Muscle of leg (tissue), 11 donors: ENCODE measurements around the gene ZRANB3. TPM values are rescaled to one million over a fixed set of nuclear protein-coding genes. Genes with fewer than 3 reads are reported as not detected.
"Not testable (repeated sequence)": the region's sequence is repeated elsewhere in the genome, so short reads cannot be mapped to it uniquely, and the experiment has no call there.

ENCODE experiments used
- DNase-seq: peaks from one replicate; pipeline ENCODE4 v3.0.0; 2013
- H3K27ac ChIP-seq: one replicate; pipeline ENCODE4 v1.5.1; 2013; ENCODE audit warnings: mild to moderate bottlenecking, low read length, control low read depth
- H3K27me3 ChIP-seq: one replicate; pipeline ENCODE4 v1.6.1; 2013; ENCODE audit warnings: low read length; ENCODE audit not compliant: control insufficient read depth, insufficient read depth
- H3K36me3 ChIP-seq: one replicate; pipeline ENCODE4 v1.6.1; 2013; ENCODE audit warnings: low read length; ENCODE audit not compliant: control insufficient read depth, insufficient read depth
- H3K4me1 ChIP-seq: one replicate; pipeline ENCODE4 v1.6.1; 2013; ENCODE audit warnings: low read length; ENCODE audit not compliant: control insufficient read depth, insufficient read depth
- H3K4me3 ChIP-seq: one replicate; pipeline ENCODE4 v1.5.1; 2013; ENCODE audit warnings: low read length, control low read depth
- H3K9me3 ChIP-seq: replicated peaks from 2 replicates; pipeline ENCODE4 v1.6.1; 2013; ENCODE audit warnings: low read depth, low read length; ENCODE audit not compliant: control insufficient read depth
- WGBS: methylation state at CpG from one replicate; pipeline ENCODE4 v1.1.5; 2013; ENCODE audit warnings: missing lambda C conversion rate; ENCODE audit not compliant: insufficient coverage; 5-methylcytosine and 5-hydroxymethylcytosine counted together
- polyA plus RNA-seq, 8 donors: library from polyadenylated mRNA; unstranded; fragments of 120-200 nt; gene quantifications; one replicate each; pipeline versions ENCODE4 v1.2.1 to v1.2.3, GENCODE V29; 2013; ENCODE audit warnings: inconsistent platforms in 1 of 8, low replicate concordance in 1 of 8; ENCODE audit not compliant: insufficient read length in 8 of 8, insufficient read depth in 1 of 8
- total RNA-seq: library from RNA; stranded (reverse); fragments of 120-200 nt; gene quantifications from one replicate; pipeline ENCODE4 v1.2.4, GENCODE V29; 2013

Gene ZRANB3
- total and polyA plus RNA-seq, 9 donors = 4.9 to 9.1 (median 6.5) TPM

GRCh38 chr2:135096665-135097446 lies 434.2 kb downstream of the ZRANB3 start:
- no peak overlapping the region for H3K27ac ChIP-seq
- H3K9me3 ChIP-seq = no peaks in the 10 kb centered on the region
- WGBS = 57% methylated on average over 1 of the region's 4 CpGs
- H3K4me1 ChIP-seq = no peaks in the 10 kb centered on the region
- H3K27me3 ChIP-seq = no peaks in the 10 kb centered on the region
- H3K36me3 ChIP-seq = peaks cover 6% of the 10 kb centered on the region
- H3K4me3 ChIP-seq = no peak overlapping the region
- no peak for DNase-seq

- H3K9me3 ChIP-seq = no peaks in the 10 kb centered on the region
- H3K4me1 ChIP-seq = no peaks in the 10 kb centered on the region
- H3K27me3 ChIP-seq = no peaks in the 10 kb centered on the region
- DNase-seq = no peak
- no CpG with 5 or more reads among the region's 3 CpGs for WGBS
- H3K36me3 ChIP-seq = peaks cover 6% of the 10 kb centered on the region
- no peak overlapping the region for H3K4me3 ChIP-seq
- H3K27ac ChIP-seq = no peak overlapping the region
These were observed 435.4 kb downstream of the ZRANB3 start for GRCh38 chr2:135095591-135095990.

GRCh38 chr2:135094508-135094907 lies 436.5 kb downstream of the ZRANB3 start:
- Histone ChIP-seq H3K27me3 (no peaks in the 10 kb centered on the region), H3K4me1 (no peaks in the 10 kb centered on the region), H3K27ac (no peak overlapping the region), H3K36me3 (peaks cover 6% of the 10 kb centered on the region), H3K4me3 (no peak overlapping the region), H3K9me3 (no peaks in the 10 kb centered on the region)
- no peak for DNase-seq
- whole genome bisulfite sequencing = 83% methylated on average over 1 of the region's 2 CpGs

- Histone ChIP-seq H3K4me3 (no peak overlapping the region), H3K9me3 (peaks cover 4% of the 10 kb centered on the region), H3K36me3 (peaks cover 6% of the 10 kb centered on the region), H3K4me1 (no peaks in the 10 kb centered on the region), H3K27me3 (no peaks in the 10 kb centered on the region), H3K27ac (no peak overlapping the region)
- WGBS = no CpG with 5 or more reads among the region's 3 CpGs
- no peak for DNase-seq
These were observed 437.2 kb downstream of the ZRANB3 start for GRCh38 chr2:135093670-135094330.

GRCh38 chr2:135093193-135093592 lies 437.8 kb downstream of the ZRANB3 start:
- H3K27ac ChIP-seq = no peak overlapping the region
- no peak for DNase-seq
- peaks cover 6% of the 10 kb centered on the region for H3K9me3 ChIP-seq
- H3K4me3 ChIP-seq = no peak overlapping the region
- no peaks in the 10 kb centered on the region for H3K27me3 ChIP-seq
- no peaks in the 10 kb centered on the region for H3K4me1 ChIP-seq
- peaks cover 6% of the 10 kb centered on the region for H3K36me3 ChIP-seq

- WGBS = no CpG with 5 or more reads among the region's 1 CpG
- Histone ChIP-seq H3K4me1 (no peaks in the 10 kb centered on the region), H3K36me3 (peaks cover 6% of the 10 kb centered on the region), H3K9me3 (peaks cover 6% of the 10 kb centered on the region), H3K27ac (no peak overlapping the region), H3K4me3 (no peak overlapping the region), H3K27me3 (no peaks in the 10 kb centered on the region)
- no peak for DNase-seq
These were observed 439.3 kb downstream of the ZRANB3 start for GRCh38 chr2:135091681-135092080.

- not testable (repeated sequence) for H3K27me3 ChIP-seq, H3K4me1 ChIP-seq, H3K36me3 ChIP-seq, H3K27ac ChIP-seq, H3K4me3 ChIP-seq, DNase-seq
- peaks cover 10% of the 10 kb centered on the region for H3K9me3 ChIP-seq
- 100% methylated on average over 2 of the region's 4 CpGs for WGBS
These were observed 441.4 kb downstream of the ZRANB3 start for GRCh38 chr2:135089597-135089996.

Other genes with a start within 250 kb of the ZRANB3 start
- gene R3HDM1, start 266 bp upstream of the ZRANB3 start, total RNA-seq = 10.4 TPM
- gene R3HDM1, start 266 bp upstream of the ZRANB3 start, polyA plus RNA-seq = 10 to 100 TPM; 21.4 to 29.7 (median 24.1) TPM
- gene UBXN4, start 210.6 kb upstream of the ZRANB3 start, total RNA-seq = 41.8 TPM
- gene UBXN4, start 210.6 kb upstream of the ZRANB3 start, polyA plus RNA-seq = 10 to 100 TPM; 60.5 to 81.8 (median 68.4) TPM